GM12878 (cell line): ENCODE data around the gene PTPN5. TPM values are rescaled to one million over a fixed set of nuclear protein-coding genes. Genes with fewer than 3 reads are reported as not detected.

ENCODE experiments used
- TAF1 ChIP-seq: IDR thresholded peaks from 2 replicates; pipeline ENCODE4 v1.6.1; 2011; ENCODE audit warnings: mild to moderate bottlenecking, low read depth, low read length, borderline replicate concordance
- polyA plus RNA-seq, 11 experiments: library from polyadenylated mRNA; depleted of rRNA in 4 of 11; unstranded in 6 of 11; stranded (reverse) in 5 of 11; fragments of >200 nt; fragmentation: Nextera tagmentation in 4 of 11; fragmentation: Illumina TruSeq in 1 of 11; extraction: Ambion mirVana in 4 of 11; extraction: Trizol in 1 of 11; gene quantifications; 1 replicate in 1 of 11; 2 replicates in 10 of 11; pipeline versions ENCODE4 v1.2.1 to v1.2.3, GENCODE V29; 2011 to 2016; ENCODE audit warnings: inconsistent platforms in 2 of 11, missing spikeins in 2 of 11, low read depth in 1 of 11
- total RNA-seq, 4 experiments: library from RNA; depleted of rRNA in 3 of 4; stranded (reverse); fragments of >200 nt in 3 of 4; fragmentation: Illumina TruSeq in 1 of 4; extraction: Trizol in 1 of 4; gene quantifications; 2 replicates each; pipeline versions ENCODE4 v1.2.1 to v1.2.3, GENCODE V29; 2013 to 2021
- TF ChIP-seq, protein P1 (sequence below): fragments of 450-650 bp; formaldehyde crosslinking; IDR thresholded peaks from 2 replicates; pipeline ENCODE4 v1.4.0; 2022; ENCODE audit warnings: mild to moderate bottlenecking, moderate library complexity
- TF ChIP-seq, protein P2 (sequence below): fragments of 450-650 bp; formaldehyde crosslinking; IDR thresholded peaks from 2 replicates; pipeline ENCODE4 v1.5.0; 2022; ENCODE audit warnings: mild to moderate bottlenecking, missing genetic modification characterization

Gene PTPN5
- total and polyA plus RNA-seq, 10 of the 15 experiments (the other 5 are each of a cell fraction or from before 2014, with no cell fraction given): 0.04 to 0.06 (median 0.05) TPM; not detected in 7

DNA sequence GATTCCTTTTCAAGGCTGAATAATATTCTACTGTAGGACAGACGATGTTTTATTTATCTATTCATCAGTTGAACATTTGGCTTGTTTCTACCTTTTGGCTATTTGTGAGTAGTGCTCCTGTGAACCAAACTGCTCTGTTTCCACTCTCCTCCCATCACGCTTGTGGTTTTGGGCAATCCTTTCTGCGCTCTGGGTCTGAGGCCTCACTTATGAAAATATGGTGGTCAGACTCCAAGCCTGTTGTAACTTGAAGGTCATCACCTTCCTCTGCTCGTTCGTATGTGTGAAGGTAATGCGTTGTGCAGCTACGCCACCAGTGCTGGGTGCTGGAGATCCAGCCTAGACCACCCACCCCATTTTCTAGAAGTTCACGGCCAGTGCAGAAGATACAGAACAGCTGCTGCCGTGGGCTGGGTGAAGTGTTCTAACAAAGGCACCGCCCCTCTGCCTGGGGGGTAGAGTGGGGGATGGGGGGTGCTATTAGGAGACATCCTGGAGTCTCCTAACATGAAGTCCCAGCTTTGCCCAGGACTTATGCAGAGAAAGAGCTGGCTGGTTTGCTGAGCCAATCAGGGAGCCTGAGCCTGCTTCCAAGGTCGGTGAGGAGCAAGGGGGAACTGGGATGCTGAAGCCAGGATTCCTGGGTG, 21.0 kb downstream of the PTPN5 start (continued):
- TF ChIP-seq, protein P1, sequence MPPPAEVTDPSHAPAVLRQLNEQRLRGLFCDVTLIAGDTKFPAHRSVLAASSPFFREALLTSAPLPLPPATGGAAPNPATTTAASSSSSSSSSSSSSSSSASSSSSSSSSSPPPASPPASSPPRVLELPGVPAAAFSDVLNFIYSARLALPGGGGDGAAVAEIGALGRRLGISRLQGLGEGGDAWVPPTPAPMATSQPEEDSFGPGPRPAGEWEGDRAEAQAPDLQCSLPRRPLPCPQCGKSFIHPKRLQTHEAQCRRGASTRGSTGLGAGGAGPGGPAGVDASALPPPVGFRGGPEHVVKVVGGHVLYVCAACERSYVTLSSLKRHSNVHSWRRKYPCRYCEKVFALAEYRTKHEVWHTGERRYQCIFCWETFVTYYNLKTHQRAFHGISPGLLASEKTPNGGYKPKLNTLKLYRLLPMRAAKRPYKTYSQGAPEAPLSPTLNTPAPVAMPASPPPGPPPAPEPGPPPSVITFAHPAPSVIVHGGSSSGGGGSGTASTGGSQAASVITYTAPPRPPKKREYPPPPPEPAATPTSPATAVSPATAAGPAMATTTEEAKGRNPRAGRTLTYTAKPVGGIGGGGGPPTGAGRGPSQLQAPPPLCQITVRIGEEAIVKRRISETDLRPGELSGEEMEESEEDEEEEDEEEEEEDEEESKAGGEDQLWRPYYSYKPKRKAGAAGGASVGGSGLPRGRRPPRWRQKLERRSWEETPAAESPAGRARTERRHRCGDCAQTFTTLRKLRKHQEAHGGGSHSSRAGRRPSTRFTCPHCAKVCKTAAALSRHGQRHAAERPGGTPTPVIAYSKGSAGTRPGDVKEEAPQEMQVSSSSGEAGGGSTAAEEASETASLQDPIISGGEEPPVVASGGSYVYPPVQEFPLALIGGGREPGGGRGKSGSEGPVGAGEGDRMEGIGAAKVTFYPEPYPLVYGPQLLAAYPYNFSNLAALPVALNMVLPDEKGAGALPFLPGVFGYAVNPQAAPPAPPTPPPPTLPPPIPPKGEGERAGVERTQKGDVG (CRISPR knock-in tag): no peak
- TF ChIP-seq, protein P2, sequence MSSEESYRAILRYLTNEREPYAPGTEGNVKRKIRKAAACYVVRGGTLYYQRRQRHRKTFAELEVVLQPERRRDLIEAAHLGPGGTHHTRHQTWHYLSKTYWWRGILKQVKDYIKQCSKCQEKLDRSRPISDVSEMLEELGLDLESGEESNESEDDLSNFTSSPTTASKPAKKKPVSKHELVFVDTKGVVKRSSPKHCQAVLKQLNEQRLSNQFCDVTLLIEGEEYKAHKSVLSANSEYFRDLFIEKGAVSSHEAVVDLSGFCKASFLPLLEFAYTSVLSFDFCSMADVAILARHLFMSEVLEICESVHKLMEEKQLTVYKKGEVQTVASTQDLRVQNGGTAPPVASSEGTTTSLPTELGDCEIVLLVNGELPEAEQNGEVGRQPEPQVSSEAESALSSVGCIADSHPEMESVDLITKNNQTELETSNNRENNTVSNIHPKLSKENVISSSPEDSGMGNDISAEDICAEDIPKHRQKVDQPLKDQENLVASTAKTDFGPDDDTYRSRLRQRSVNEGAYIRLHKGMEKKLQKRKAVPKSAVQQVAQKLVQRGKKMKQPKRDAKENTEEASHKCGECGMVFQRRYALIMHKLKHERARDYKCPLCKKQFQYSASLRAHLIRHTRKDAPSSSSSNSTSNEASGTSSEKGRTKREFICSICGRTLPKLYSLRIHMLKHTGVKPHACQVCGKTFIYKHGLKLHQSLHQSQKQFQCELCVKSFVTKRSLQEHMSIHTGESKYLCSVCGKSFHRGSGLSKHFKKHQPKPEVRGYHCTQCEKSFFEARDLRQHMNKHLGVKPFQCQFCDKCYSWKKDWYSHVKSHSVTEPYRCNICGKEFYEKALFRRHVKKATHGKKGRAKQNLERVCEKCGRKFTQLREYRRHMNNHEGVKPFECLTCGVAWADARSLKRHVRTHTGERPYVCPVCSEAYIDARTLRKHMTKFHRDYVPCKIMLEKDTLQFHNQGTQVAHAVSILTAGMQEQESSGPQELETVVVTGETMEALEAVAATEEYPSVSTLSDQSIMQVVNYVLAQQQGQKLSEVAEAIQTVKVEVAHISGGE (CRISPR knock-in tag): no peak
- TF ChIP-seq TAF1: no peak
